ENCODE results near the gene ALMS1.
A peak's percentile ranks its signal among the peaks of the same experiment; 100 is the strongest.
"Not testable (repeated sequence)": the region's sequence is repeated elsewhere in the genome, so short reads cannot be mapped to it uniquely, and the experiment has no call there.

ALMS1 gene

GRCh38 chr2:73402386-73403103 is 16.9 kb downstream of the ALMS1 start:
- no peak for DNase-seq

GRCh38 chr2:73403237-73403636 is 17.6 kb downstream of the ALMS1 start:
- no peak for DNase-seq

- no peak for DNase-seq
Observed at GRCh38 chr2:73404409-73404808, 18.8 kb downstream of the ALMS1 start.

GRCh38 chr2:73406996-73407395 is 21.4 kb downstream of the ALMS1 start:
- DNase-seq: no peak

GRCh38 chr2:73408198-73408597 is 22.6 kb downstream of the ALMS1 start:
- no peak for DNase-seq

GRCh38 chr2:73414696-73415095 is 29.1 kb downstream of the ALMS1 start:
- DNase-seq: no peak

- no peak for DNase-seq
Observed at GRCh38 chr2:73415906-73416305, 30.3 kb downstream of the ALMS1 start.

- DNase-seq: no peak
Observed at GRCh38 chr2:73418343-73418742, 32.7 kb downstream of the ALMS1 start.

- no peak for DNase-seq
Observed at GRCh38 chr2:73423913-73424312, 38.3 kb downstream of the ALMS1 start.

- DNase-seq: peak; percentile 89 to 91
Observed at GRCh38 chr2:73426176-73426575, 40.5 kb downstream of the ALMS1 start.

GRCh38 chr2:73436019-73436418 is 50.4 kb downstream of the ALMS1 start:
- no peak for DNase-seq

GRCh38 chr2:73444202-73444601 is 58.6 kb downstream of the ALMS1 start:
- DNase-seq: no peak

GRCh38 chr2:73448856-73449255 is 63.2 kb downstream of the ALMS1 start:
- DNase-seq: no peak

GRCh38 chr2:73449404-73449803 is 63.8 kb downstream of the ALMS1 start:
- no peak for DNase-seq

GRCh38 chr2:73451263-73451972 is 65.8 kb downstream of the ALMS1 start:
- no peak for DNase-seq

GRCh38 chr2:73457982-73458381 is 72.3 kb downstream of the ALMS1 start:
- DNase-seq: no peak

GRCh38 chr2:73462388-73462787 is 76.8 kb downstream of the ALMS1 start:
- not testable (repeated sequence) for DNase-seq

- no peak for DNase-seq
Observed at GRCh38 chr2:73468376-73468775, 82.7 kb downstream of the ALMS1 start.

GRCh38 chr2:73483874-73484273 is 98.2 kb downstream of the ALMS1 start:
- DNase-seq: not testable (repeated sequence)

- no peak for DNase-seq
Observed at GRCh38 chr2:73487112-73487657, 101.5 kb downstream of the ALMS1 start.

GRCh38 chr2:73488079-73488478 is 102.4 kb downstream of the ALMS1 start:
- DNase-seq: no peak

GRCh38 chr2:73489053-73489452 is 103.4 kb downstream of the ALMS1 start:
- no peak for DNase-seq

- DNase-seq: no peak
Observed at GRCh38 chr2:73494031-73494430, 108.4 kb downstream of the ALMS1 start.

- DNase-seq: no peak
Observed at GRCh38 chr2:73503992-73504570, 118.4 kb downstream of the ALMS1 start.

Data from NCI-H526 (cell line).